Measurements from ENCODE around the gene PPP1R16B. TPM values are rescaled to one million over a fixed set of nuclear protein-coding genes. Genes with fewer than 3 reads are reported as not detected.
A peak's percentile ranks its signal among the peaks of the same experiment; 100 is the strongest.
"Not testable (repeated sequence)": the region's sequence is repeated elsewhere in the genome, so short reads cannot be mapped to it uniquely, and the experiment has no call there.

The PPP1R16B gene
- total RNA-seq, 2 experiments from 2014 or later = 87.6 to 91.1 TPM

DNA sequence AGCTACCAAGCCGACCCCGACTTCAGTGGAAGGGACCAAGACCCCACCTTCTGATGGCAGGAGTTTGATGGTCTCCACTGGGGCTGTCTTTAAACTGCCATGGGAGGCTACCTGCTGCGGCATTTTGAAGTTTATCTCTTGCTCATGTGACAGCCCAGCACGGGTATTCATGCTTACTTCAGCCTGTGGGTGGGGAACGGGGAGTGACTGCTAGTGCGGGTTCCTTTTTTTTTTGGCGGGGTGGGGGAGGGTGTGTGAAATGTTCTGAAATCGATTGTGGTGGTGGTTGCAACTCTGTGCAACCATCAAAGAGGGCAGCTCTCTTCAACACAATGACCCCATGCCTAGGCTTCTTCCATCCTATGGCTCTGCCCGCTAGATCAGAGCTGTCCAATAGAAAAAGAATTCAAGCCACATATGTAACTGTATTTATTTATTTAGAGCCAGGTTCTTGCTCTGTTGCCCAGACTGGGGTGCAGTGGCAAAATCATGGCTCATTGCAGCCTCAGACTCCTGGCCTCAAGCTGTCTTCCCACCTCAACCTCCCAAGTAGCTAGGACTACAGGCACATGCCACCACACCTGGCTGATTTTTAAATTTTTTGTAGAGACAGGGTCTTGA is 53.7 kb downstream of the PPP1R16B start:
- DNase-seq (peak in 4 of 14 experiments; percentile 53 to 76 (median 62)), ATAC-seq (ENCODE audit: poor library complexity) (peak; percentile 31)
- CTCF ChIA-PET = no interaction called here
- Mint-ChIP-seq H3K4me3 (peak overlapping the region; percentile 46), H3K27ac (peak overlapping the region; percentile 82), H3K27me3 (no peaks in the 10 kb centered on the region), H3K9me3 (no peaks in the 10 kb centered on the region), H3K4me1 (ENCODE audit: low read depth) (peaks cover 89% of the 10 kb centered on the region), H3K36me3 (ENCODE audit: low read depth) (peaks cover 27% of the 10 kb centered on the region)
- Histone ChIP-seq H3K4me3 (ENCODE audit: low read length) (no peak overlapping the region), H3K27ac (ENCODE audit: low read depth in 1 of 2, low read length in 2 of 2) (peak overlapping the region in 1 of 2 donors; percentile 62), H3K9me3 (ENCODE audit: control insufficient read depth in 1 of 2, insufficient read depth in 1 of 2, low read length in 2 of 2) (no peaks in the 10 kb centered on the region), H3K36me3 (ENCODE audit: insufficient read depth, low read length) (peaks cover 3% of the 10 kb centered on the region), H3K4me1 (ENCODE audit: insufficient read depth, low read length) (peaks cover 79% of the 10 kb centered on the region), H3K27me3 (ENCODE audit: control insufficient read depth in 1 of 2, insufficient read depth in 2 of 2, low read length in 2 of 2) (no peaks in the 10 kb centered on the region)
- no peak for TF ChIP-seq CTCF (IDR thresholded peaks at IDR 0.05)
- intact Hi-C loops (cut with DNase I, micrococcal nuclease) = loop anchor here in 1 of 2 experiments (2.0 kb wide), 1 partner anchor 16 kb away; no protein-coding TSS in a partner anchor
- POLR2A ChIA-PET = interaction anchor here (1.1 to 1.6 kb wide), 4 partner anchors 16 to 53 kb away, joined by 3 to 6 read pairs (median 5); partner anchors contain the start of gene PPP1R16B

DNA sequence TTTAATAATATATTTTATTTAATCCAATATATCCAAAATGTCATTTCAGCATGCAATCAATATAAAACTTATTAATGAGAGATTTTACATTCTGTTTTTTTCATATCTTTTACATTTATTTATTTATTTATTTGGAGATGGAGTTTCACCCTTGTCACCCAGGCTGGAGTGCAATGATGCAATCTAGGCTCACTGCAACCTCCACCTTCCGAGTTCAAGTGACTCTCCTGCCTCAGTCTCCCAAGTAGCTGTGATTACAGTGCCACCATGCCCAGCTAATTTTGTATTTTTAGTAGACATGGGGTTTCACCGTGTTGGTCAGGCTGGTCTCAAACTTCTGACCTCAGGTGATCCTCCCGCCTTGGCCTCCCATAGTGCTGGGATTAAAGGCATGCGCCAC is 54.4 kb downstream of the PPP1R16B start:
- H3K27ac Mint-ChIP-seq = peak overlapping the region; percentile 13
- POLR2A ChIA-PET = interaction anchor here (1.1 to 1.6 kb wide), 4 partner anchors 15 to 54 kb away, joined by 3 to 6 read pairs (median 5); partner anchors contain the start of gene PPP1R16B
- H3K27ac ChIP-seq (ENCODE audit: low read depth in 1 of 2, low read length in 2 of 2) = not testable (repeated sequence)

GRCh38 chr20:38861071-38861401 is 55.5 kb downstream of the PPP1R16B start:
- intact Hi-C loops (cut with DNase I, micrococcal nuclease) = no loop called here
- H3K9me3 Mint-ChIP-seq = no peaks in the 10 kb centered on the region
- no peak for ATAC-seq (ENCODE audit: poor library complexity)
- no peaks in the 10 kb centered on the region for H3K9me3 ChIP-seq (ENCODE audit: control insufficient read depth in 1 of 2, insufficient read depth in 1 of 2, low read length in 2 of 2)
- POLR2A ChIA-PET = interaction anchor here (1.3 kb wide), 1 partner anchor 56 kb away, joined by 3 read pairs; the partner anchor contains the start of gene PPP1R16B
- peaks cover 5% of the 10 kb centered on the region for H3K36me3 ChIP-seq (ENCODE audit: insufficient read depth, low read length)
- H3K4me1 Mint-ChIP-seq (ENCODE audit: low read depth) = peaks cover 72% of the 10 kb centered on the region
- DNase-seq = no peak
- CTCF ChIA-PET = interaction anchor here (1.1 kb wide), 1 partner anchor 32 kb away, joined by 4 read pairs; no protein-coding TSS in a partner anchor
- H3K27ac Mint-ChIP-seq = peak overlapping the region; percentile 13
- peaks cover 80% of the 10 kb centered on the region for H3K4me1 ChIP-seq (ENCODE audit: insufficient read depth, low read length)
- no peaks in the 10 kb centered on the region for H3K27me3 Mint-ChIP-seq
- H3K36me3 Mint-ChIP-seq (ENCODE audit: low read depth) = peaks cover 16% of the 10 kb centered on the region
- no peak for TF ChIP-seq CTCF (IDR thresholded peaks at IDR 0.05)
- no peaks in the 10 kb centered on the region for H3K27me3 ChIP-seq (ENCODE audit: control insufficient read depth in 1 of 2, insufficient read depth in 2 of 2, low read length in 2 of 2)
- no peak overlapping the region for H3K4me3 Mint-ChIP-seq
- no peak overlapping the region for H3K27ac ChIP-seq (ENCODE audit: low read depth in 1 of 2, low read length in 2 of 2)
- H3K4me3 ChIP-seq (ENCODE audit: low read length) = no peak overlapping the region

More for the DNA sequence above, 54.4 kb downstream of the PPP1R16B start:
- not testable (repeated sequence) for H3K27me3 Mint-ChIP-seq; H3K4me3 ChIP-seq (ENCODE audit: low read length); H3K9me3 ChIP-seq (ENCODE audit: control insufficient read depth in 1 of 2, insufficient read depth in 1 of 2, low read length in 2 of 2); DNase-seq; H3K36me3 ChIP-seq (ENCODE audit: insufficient read depth, low read length); H3K4me3 Mint-ChIP-seq; ATAC-seq (ENCODE audit: poor library complexity); H3K9me3 Mint-ChIP-seq; H3K27me3 ChIP-seq (ENCODE audit: control insufficient read depth in 1 of 2, insufficient read depth in 2 of 2, low read length in 2 of 2)
- CTCF ChIA-PET = interaction anchor here (1.1 kb wide), 1 partner anchor 33 kb away, joined by 4 read pairs; no protein-coding TSS in a partner anchor
- Mint-ChIP-seq H3K4me1 (ENCODE audit: low read depth) (peaks cover 84% of the 10 kb centered on the region), H3K36me3 (ENCODE audit: low read depth) (peaks cover 21% of the 10 kb centered on the region)
- H3K4me1 ChIP-seq (ENCODE audit: insufficient read depth, low read length) = peaks cover 86% of the 10 kb centered on the region
- intact Hi-C loops (cut with DNase I, micrococcal nuclease) = loop anchor here in 1 of 2 experiments (2.0 kb wide), 1 partner anchor 15 kb away; no protein-coding TSS in a partner anchor

Measured in CD4-positive, alpha-beta T cell (primary cell).